Measurements from ENCODE around the gene AFG1L.

GRCh38 chr6:108295676-108296075, 822 bp downstream of the AFG1L start:
- no peak for TF ChIP-seq CTCF (conservative IDR thresholded peaks at IDR 0.05)
- TF ChIP-seq ZFX (IDR thresholded peaks at IDR 0.05): no peak

All from C4-2B (cell line).